ENCODE results near the gene NUMBL. TPM values are rescaled to one million over a fixed set of nuclear protein-coding genes. Genes with fewer than 3 reads are reported as not detected.

The NUMBL gene
- total RNA-seq, 1 donor from 2014 or later: 20.9 TPM

- Mint-ChIP-seq H3K4me1 (ENCODE audit: low read depth) (no peaks in the 10 kb centered on the region), H3K27me3 (no peaks in the 10 kb centered on the region), H3K27ac (no peak overlapping the region), H3K36me3 (ENCODE audit: insufficient read depth) (peaks cover 14% of the 10 kb centered on the region), H3K9me3 (ENCODE audit: low read depth) (no peaks in the 10 kb centered on the region), H3K4me3 (ENCODE audit: low read depth) (no peak overlapping the region)
- no peak for TF ChIP-seq CTCF (IDR thresholded peaks at IDR 0.05; ENCODE audit: unreplicated experiment)
- DNase-seq (ENCODE audit: low spot score, unreplicated experiment): no peak
These were observed 16.2 kb downstream of the NUMBL start for GRCh38 chr19:40674291-40674690.

- Mint-ChIP-seq H3K4me3 (ENCODE audit: low read depth) (no peak overlapping the region), H3K27ac (no peak overlapping the region), H3K36me3 (ENCODE audit: insufficient read depth) (peaks cover 17% of the 10 kb centered on the region), H3K9me3 (ENCODE audit: low read depth) (no peaks in the 10 kb centered on the region), H3K27me3 (no peaks in the 10 kb centered on the region), H3K4me1 (ENCODE audit: low read depth) (no peaks in the 10 kb centered on the region)
- no peak for DNase-seq (ENCODE audit: low spot score, unreplicated experiment)
- no peak for TF ChIP-seq CTCF (IDR thresholded peaks at IDR 0.05; ENCODE audit: unreplicated experiment)
These were observed 17.1 kb downstream of the NUMBL start for GRCh38 chr19:40673397-40673796.

GRCh38 chr19:40672573-40673299, 17.7 kb downstream of the NUMBL start:
- Mint-ChIP-seq H3K36me3 (ENCODE audit: insufficient read depth) (peaks cover 16% of the 10 kb centered on the region), H3K4me3 (ENCODE audit: low read depth) (no peak overlapping the region)
- TF ChIP-seq CTCF (IDR thresholded peaks at IDR 0.05; ENCODE audit: unreplicated experiment): no peak

GRCh38 chr19:40672038-40672437, 18.4 kb downstream of the NUMBL start:
- Mint-ChIP-seq H3K9me3 (ENCODE audit: low read depth) (no peaks in the 10 kb centered on the region), H3K36me3 (ENCODE audit: insufficient read depth) (peaks cover 13% of the 10 kb centered on the region), H3K27ac (no peak overlapping the region), H3K4me1 (ENCODE audit: low read depth) (no peaks in the 10 kb centered on the region), H3K4me3 (ENCODE audit: low read depth) (no peak overlapping the region), H3K27me3 (no peaks in the 10 kb centered on the region)
- no peak for DNase-seq (ENCODE audit: low spot score, unreplicated experiment)
- no peak for TF ChIP-seq CTCF (IDR thresholded peaks at IDR 0.05; ENCODE audit: unreplicated experiment)

More at GRCh38 chr19:40672573-40673299, 17.7 kb downstream of the NUMBL start:
- H3K27ac Mint-ChIP-seq: no peak overlapping the region
- H3K27me3 Mint-ChIP-seq: no peaks in the 10 kb centered on the region
- DNase-seq (ENCODE audit: low spot score, unreplicated experiment): no peak
- H3K9me3 Mint-ChIP-seq (ENCODE audit: low read depth): no peaks in the 10 kb centered on the region
- H3K4me1 Mint-ChIP-seq (ENCODE audit: low read depth): no peaks in the 10 kb centered on the region

GRCh38 chr19:40671404-40671803, 19.0 kb downstream of the NUMBL start:
- Mint-ChIP-seq H3K27ac (no peak overlapping the region), H3K36me3 (ENCODE audit: insufficient read depth) (peaks cover 13% of the 10 kb centered on the region), H3K4me1 (ENCODE audit: low read depth) (no peaks in the 10 kb centered on the region), H3K9me3 (ENCODE audit: low read depth) (no peaks in the 10 kb centered on the region), H3K27me3 (no peaks in the 10 kb centered on the region), H3K4me3 (ENCODE audit: low read depth) (no peak overlapping the region)
- no peak for TF ChIP-seq CTCF (IDR thresholded peaks at IDR 0.05; ENCODE audit: unreplicated experiment)
- no peak for DNase-seq (ENCODE audit: low spot score, unreplicated experiment)

Measured in progenitor cell of endocrine pancreas (in vitro differentiated cells).